ENCODE measurements around the gene CLSTN3. TPM values are rescaled to one million over a fixed set of nuclear protein-coding genes. Genes with fewer than 3 reads are reported as not detected.

CLSTN3 gene
- total and polyA plus RNA-seq, 2 of the 8 experiments (the other 6 are each of a cell fraction or from before 2014, with no cell fraction given) = 20.4 to 26.3 TPM

GRCh38 chr12:7092986-7093460 is 37.1 kb upstream of the CLSTN3 start (continued):
- TF ChIP-seq TBP (IDR thresholded peaks at IDR 0.05; ENCODE audit: low read depth, low read length) (no peak), CHD7 (IDR thresholded peaks at IDR 0.05; ENCODE audit: insufficient replicate concordance, low read length) (no peak), CTBP2 (IDR thresholded peaks at IDR 0.05; ENCODE audit: borderline replicate concordance, insufficient read depth, insufficient read length, low read length) (no peak), SP4 (IDR thresholded peaks at IDR 0.05; ENCODE audit: low read length) (no peak)
